MG63 (cell line): ENCODE results near the gene HOXA3. TPM values are rescaled to one million over a fixed set of nuclear protein-coding genes. Genes with fewer than 3 reads are reported as not detected.

Experiments used
- DNase-seq: peaks from one replicate; pipeline ENCODE4 v3.0.0-alpha.2; 2020
- H3K27me3 ChIP-seq: fragments of 250-450 bp; sonication (Bioruptor Pico); 2 replicates; pipeline ENCODE4 v1.5.1; 2020; ENCODE audit warnings: mild to moderate bottlenecking, moderate library complexity
- H3K36me3 ChIP-seq: fragments of 250-450 bp; sonication (Bioruptor Pico); 2 replicates; pipeline ENCODE4 v1.5.1; 2020; ENCODE audit warnings: mild to moderate bottlenecking, moderate library complexity
- H3K4me3 ChIP-seq: fragments of 250-450 bp; sonication (Bioruptor Pico); 2 replicates; pipeline ENCODE4 v1.5.1; 2020; ENCODE audit warnings: mild to moderate bottlenecking, moderate library complexity
- H3K9me3 ChIP-seq: fragments of 250-450 bp; sonication (Bioruptor Pico); 2 replicates; pipeline ENCODE4 v1.5.1; 2020; ENCODE audit warnings: mild to moderate bottlenecking, moderate library complexity
- total RNA-seq: library from RNA; depleted of rRNA; stranded (reverse); fragments of >200 nt; shearing (Covaris generic); gene quantifications from 2 replicates; pipeline ENCODE4 v1.2.3, GENCODE V29; 2014; ENCODE audit warnings: low replicate concordance

The HOXA3 gene
- total RNA-seq, 1 experiment from 2014 or later = not detected

GRCh38 chr7:27182861-27183681 lies 30.7 kb upstream of the HOXA3 start:
- no peaks in the 10 kb centered on the region for H3K36me3 ChIP-seq
- H3K9me3 ChIP-seq = no peaks in the 10 kb centered on the region
- no peak for DNase-seq
- peak overlapping the region; percentile 51 for H3K4me3 ChIP-seq
- H3K27me3 ChIP-seq = no peaks in the 10 kb centered on the region

- Histone ChIP-seq H3K27me3 (no peaks in the 10 kb centered on the region), H3K36me3 (no peaks in the 10 kb centered on the region; the same call in 1 of the 2 replicates), H3K9me3 (no peaks in the 10 kb centered on the region), H3K4me3 (no peak overlapping the region)
- no peak for DNase-seq
Measured at GRCh38 chr7:27182285-27182841, 30.0 kb upstream of the HOXA3 start.

GRCh38 chr7:27181795-27182275 lies 29.5 kb upstream of the HOXA3 start:
- peaks cover 4% of the 10 kb centered on the region for H3K36me3 ChIP-seq
- no peaks in the 10 kb centered on the region for H3K9me3 ChIP-seq
- no peak for DNase-seq
- H3K27me3 ChIP-seq = no peaks in the 10 kb centered on the region
- H3K4me3 ChIP-seq = no peak overlapping the region

- Histone ChIP-seq H3K27me3 (no peaks in the 10 kb centered on the region), H3K4me3 (no peak overlapping the region), H3K9me3 (no peaks in the 10 kb centered on the region), H3K36me3 (peaks cover 10% of the 10 kb centered on the region)
- DNase-seq = no peak
Measured at GRCh38 chr7:27180431-27181420, 28.3 kb upstream of the HOXA3 start.

- H3K36me3 ChIP-seq = peaks cover 10% of the 10 kb centered on the region
- H3K9me3 ChIP-seq = no peaks in the 10 kb centered on the region
- peak overlapping the region; percentile 51 for H3K4me3 ChIP-seq
- peak; percentile 81 for DNase-seq
- H3K27me3 ChIP-seq = no peaks in the 10 kb centered on the region
Measured at GRCh38 chr7:27179503-27180430, 27.4 kb upstream of the HOXA3 start.

- DNase-seq = no peak
- no peaks in the 10 kb centered on the region for H3K27me3 ChIP-seq
- peaks cover 10% of the 10 kb centered on the region for H3K36me3 ChIP-seq
- H3K4me3 ChIP-seq = peak overlapping the region; percentile 51
- H3K9me3 ChIP-seq = no peaks in the 10 kb centered on the region
Measured at GRCh38 chr7:27179030-27179429, 26.6 kb upstream of the HOXA3 start.

- Histone ChIP-seq H3K36me3 (peaks cover 10% of the 10 kb centered on the region), H3K27me3 (no peaks in the 10 kb centered on the region), H3K4me3 (peak overlapping the region; percentile 51), H3K9me3 (no peaks in the 10 kb centered on the region)
- DNase-seq = peak; percentile 57
Measured at GRCh38 chr7:27178366-27178765, 26.0 kb upstream of the HOXA3 start.

- no peaks in the 10 kb centered on the region for H3K27me3 ChIP-seq
- DNase-seq = peak; percentile 49
- no peaks in the 10 kb centered on the region for H3K9me3 ChIP-seq
- H3K36me3 ChIP-seq = peaks cover 10% of the 10 kb centered on the region
- peak overlapping the region; percentile 51 for H3K4me3 ChIP-seq
Measured at GRCh38 chr7:27177795-27178320, 25.5 kb upstream of the HOXA3 start.

GRCh38 chr7:27176962-27177794 lies 24.8 kb upstream of the HOXA3 start:
- Histone ChIP-seq H3K9me3 (no peaks in the 10 kb centered on the region), H3K36me3 (peaks cover 10% of the 10 kb centered on the region), H3K27me3 (no peaks in the 10 kb centered on the region), H3K4me3 (peak overlapping the region; percentile 51)
- DNase-seq = peak; percentile 50

GRCh38 chr7:27176524-27176845 lies 24.1 kb upstream of the HOXA3 start:
- DNase-seq = no peak
- no peaks in the 10 kb centered on the region for H3K27me3 ChIP-seq
- H3K4me3 ChIP-seq = peak overlapping the region; percentile 51; the same call in 1 of the 2 replicates
- H3K9me3 ChIP-seq = no peaks in the 10 kb centered on the region
- peaks cover 15% of the 10 kb centered on the region for H3K36me3 ChIP-seq

GRCh38 chr7:27175626-27176523 lies 23.5 kb upstream of the HOXA3 start:
- no peaks in the 10 kb centered on the region for H3K9me3 ChIP-seq
- H3K27me3 ChIP-seq = no peaks in the 10 kb centered on the region
- peaks cover 21% of the 10 kb centered on the region for H3K36me3 ChIP-seq
- H3K4me3 ChIP-seq = peak overlapping the region; percentile 20; the same call in 1 of the 2 replicates
- DNase-seq = peak; percentile 54

- H3K4me3 ChIP-seq = 0 out of 2 replicates have a peak overlapping the region, but pooled peaks have one; percentile 20
Measured at GRCh38 chr7:27174874-27175625, 22.7 kb upstream of the HOXA3 start.

More at GRCh38 chr7:27174874-27175625, 22.7 kb upstream of the HOXA3 start:
- peaks cover 25% of the 10 kb centered on the region for H3K36me3 ChIP-seq
- H3K27me3 ChIP-seq = no peaks in the 10 kb centered on the region
- peak; percentile 59 for DNase-seq
- H3K9me3 ChIP-seq = no peaks in the 10 kb centered on the region
